ENCODE measurements around the gene JAML. TPM values are rescaled to one million over a fixed set of nuclear protein-coding genes. Genes with fewer than 3 reads are reported as not detected.

Gene JAML
- total RNA-seq, 1 donor from 2014 or later = 17.2 TPM

DNA sequence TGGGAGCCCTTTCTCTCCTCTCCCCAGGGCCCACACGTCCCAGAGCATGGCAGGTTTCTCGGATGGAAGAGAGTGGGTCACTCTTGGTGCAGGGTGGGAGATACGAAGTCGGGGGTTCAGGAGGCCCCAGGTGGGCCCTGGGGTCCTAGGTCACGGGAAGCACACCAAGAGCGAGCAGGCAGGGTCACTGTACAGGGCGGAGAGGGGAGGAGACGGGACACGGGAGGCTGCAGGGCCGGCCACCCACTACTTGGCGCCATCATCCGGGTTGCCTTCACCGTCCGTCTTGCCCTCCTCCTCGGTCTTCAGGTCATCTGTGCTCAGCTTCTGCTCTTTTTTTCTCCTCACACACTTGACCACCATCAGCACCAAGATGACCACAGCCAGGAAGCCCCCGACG is 58.2 kb downstream of the JAML start:
- TF ChIP-seq, protein P1, sequence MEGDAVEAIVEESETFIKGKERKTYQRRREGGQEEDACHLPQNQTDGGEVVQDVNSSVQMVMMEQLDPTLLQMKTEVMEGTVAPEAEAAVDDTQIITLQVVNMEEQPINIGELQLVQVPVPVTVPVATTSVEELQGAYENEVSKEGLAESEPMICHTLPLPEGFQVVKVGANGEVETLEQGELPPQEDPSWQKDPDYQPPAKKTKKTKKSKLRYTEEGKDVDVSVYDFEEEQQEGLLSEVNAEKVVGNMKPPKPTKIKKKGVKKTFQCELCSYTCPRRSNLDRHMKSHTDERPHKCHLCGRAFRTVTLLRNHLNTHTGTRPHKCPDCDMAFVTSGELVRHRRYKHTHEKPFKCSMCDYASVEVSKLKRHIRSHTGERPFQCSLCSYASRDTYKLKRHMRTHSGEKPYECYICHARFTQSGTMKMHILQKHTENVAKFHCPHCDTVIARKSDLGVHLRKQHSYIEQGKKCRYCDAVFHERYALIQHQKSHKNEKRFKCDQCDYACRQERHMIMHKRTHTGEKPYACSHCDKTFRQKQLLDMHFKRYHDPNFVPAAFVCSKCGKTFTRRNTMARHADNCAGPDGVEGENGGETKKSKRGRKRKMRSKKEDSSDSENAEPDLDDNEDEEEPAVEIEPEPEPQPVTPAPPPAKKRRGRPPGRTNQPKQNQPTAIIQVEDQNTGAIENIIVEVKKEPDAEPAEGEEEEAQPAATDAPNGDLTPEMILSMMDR (IDR thresholded peaks at IDR 0.05) = no peak
- no peak for TF ChIP-seq POLR2A (IDR thresholded peaks at IDR 0.05)
- TF ChIP-seq POLR2AphosphoS5 (IDR thresholded peaks at IDR 0.05; ENCODE audit: insufficient read depth in 1 of 2, low read depth in 1 of 2) = no peak
- Histone ChIP-seq H3K4me1 (peaks cover 6% of the 10 kb centered on the region), H3K9me3 (no peaks in the 10 kb centered on the region), H3K27me3 (no peaks in the 10 kb centered on the region), H3K4me3 (no peak overlapping the region), H3K27ac (no peak overlapping the region), H3K36me3 (no peaks in the 10 kb centered on the region)
- DNase-seq (ENCODE audit: extremely low spot score in 2 of 2) = no peak
- intact Hi-C loops (cut with DNase I) = no loop called here

DNA sequence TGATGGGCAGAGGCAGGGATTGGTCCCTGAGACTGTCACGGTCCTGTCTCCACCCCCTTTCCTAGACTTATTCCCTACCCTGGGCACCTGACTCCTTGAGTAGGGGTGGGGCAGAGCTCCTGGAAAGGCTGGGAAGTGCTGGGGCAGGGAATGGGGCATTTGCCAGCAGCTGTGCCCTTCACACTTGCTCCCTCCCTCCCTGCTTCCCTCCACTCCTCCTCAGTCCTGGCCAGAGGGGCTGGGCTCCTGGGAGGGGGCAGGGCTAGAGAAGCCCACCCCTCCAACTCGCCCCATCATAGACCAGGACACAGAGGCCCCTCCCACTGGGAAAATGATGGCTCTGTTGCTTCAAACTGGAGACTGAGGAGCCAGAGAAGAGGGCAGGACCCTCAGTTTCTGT is 59.9 kb downstream of the JAML start:
- Histone ChIP-seq H3K36me3 (no peaks in the 10 kb centered on the region), H3K9me3 (no peaks in the 10 kb centered on the region), H3K27me3 (no peaks in the 10 kb centered on the region), H3K4me3 (no peak overlapping the region), H3K27ac (no peak overlapping the region), H3K4me1 (no peaks in the 10 kb centered on the region)
- TF ChIP-seq POLR2AphosphoS5 (IDR thresholded peaks at IDR 0.05; ENCODE audit: insufficient read depth in 1 of 2, low read depth in 1 of 2) (no peak), POLR2A (IDR thresholded peaks at IDR 0.05) (no peak)
- TF ChIP-seq, protein P1 (IDR thresholded peaks at IDR 0.05) = no peak
- intact Hi-C loops (cut with DNase I) = no loop called here
- DNase-seq (ENCODE audit: extremely low spot score in 2 of 2) = no peak

DNA sequence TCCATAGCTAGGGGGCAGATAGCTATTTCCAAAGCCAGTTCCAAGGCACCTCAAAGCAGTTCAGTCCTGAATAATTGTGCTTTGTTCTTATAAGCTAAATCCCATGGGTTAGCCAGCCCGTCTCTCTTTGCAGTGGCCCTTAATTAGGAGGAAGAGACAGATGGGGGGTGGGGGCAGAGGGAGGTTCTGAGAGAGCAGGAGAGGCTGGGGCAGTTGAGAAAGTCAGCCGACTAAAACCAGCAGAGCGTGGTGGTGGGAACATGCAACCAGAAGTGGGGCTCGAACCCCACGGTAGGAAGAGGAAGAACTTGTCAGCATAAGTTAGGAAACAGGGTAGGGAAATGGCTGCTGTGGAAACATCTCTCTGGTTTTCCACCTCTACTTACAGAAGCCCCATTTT is 61.3 kb downstream of the JAML start:
- intact Hi-C loops (cut with DNase I) = no loop called here
- DNase-seq (ENCODE audit: extremely low spot score in 2 of 2) = no peak
- TF ChIP-seq POLR2AphosphoS5 (IDR thresholded peaks at IDR 0.05; ENCODE audit: insufficient read depth in 1 of 2, low read depth in 1 of 2) (no peak), POLR2A (IDR thresholded peaks at IDR 0.05) (no peak)
- TF ChIP-seq, protein P1 (IDR thresholded peaks at IDR 0.05) = no peak
- H3K9me3 ChIP-seq = no peaks in the 10 kb centered on the region
- no peaks in the 10 kb centered on the region for H3K36me3 ChIP-seq
- no peaks in the 10 kb centered on the region for H3K27me3 ChIP-seq
- H3K4me3 ChIP-seq = no peak overlapping the region
- H3K27ac ChIP-seq = no peak overlapping the region
- H3K4me1 ChIP-seq = no peaks in the 10 kb centered on the region

DNA sequence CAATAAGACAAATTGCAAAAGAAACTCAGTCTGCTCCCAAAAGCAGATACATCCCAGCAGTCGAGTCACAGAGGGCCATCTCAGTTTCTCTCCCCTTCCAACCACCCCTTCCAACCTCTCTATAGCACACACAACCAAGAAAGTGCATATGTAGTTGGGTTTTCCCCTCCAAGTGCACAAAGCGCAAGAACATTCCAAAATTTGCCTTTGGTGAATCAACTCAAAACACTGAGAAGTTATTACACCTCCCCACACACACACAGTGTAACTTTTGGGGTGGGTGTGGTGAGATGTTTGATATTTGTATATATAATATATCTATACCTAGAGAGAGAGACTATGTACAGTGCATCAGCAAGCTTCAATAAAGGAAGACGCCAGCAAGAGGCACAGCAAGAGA is 62.0 kb downstream of the JAML start:
- H3K27ac ChIP-seq = no peak overlapping the region
- intact Hi-C loops (cut with DNase I) = no loop called here
- H3K4me3 ChIP-seq = no peak overlapping the region
- no peak for DNase-seq (ENCODE audit: extremely low spot score in 2 of 2)
- TF ChIP-seq POLR2AphosphoS5 (IDR thresholded peaks at IDR 0.05; ENCODE audit: insufficient read depth in 1 of 2, low read depth in 1 of 2) = no peak
- no peak for TF ChIP-seq POLR2A (IDR thresholded peaks at IDR 0.05)
- TF ChIP-seq, protein P1 (IDR thresholded peaks at IDR 0.05) = no peak
- H3K36me3 ChIP-seq = no peaks in the 10 kb centered on the region
- H3K4me1 ChIP-seq = no peaks in the 10 kb centered on the region
- H3K27me3 ChIP-seq = no peaks in the 10 kb centered on the region
- H3K9me3 ChIP-seq = no peaks in the 10 kb centered on the region

DNA sequence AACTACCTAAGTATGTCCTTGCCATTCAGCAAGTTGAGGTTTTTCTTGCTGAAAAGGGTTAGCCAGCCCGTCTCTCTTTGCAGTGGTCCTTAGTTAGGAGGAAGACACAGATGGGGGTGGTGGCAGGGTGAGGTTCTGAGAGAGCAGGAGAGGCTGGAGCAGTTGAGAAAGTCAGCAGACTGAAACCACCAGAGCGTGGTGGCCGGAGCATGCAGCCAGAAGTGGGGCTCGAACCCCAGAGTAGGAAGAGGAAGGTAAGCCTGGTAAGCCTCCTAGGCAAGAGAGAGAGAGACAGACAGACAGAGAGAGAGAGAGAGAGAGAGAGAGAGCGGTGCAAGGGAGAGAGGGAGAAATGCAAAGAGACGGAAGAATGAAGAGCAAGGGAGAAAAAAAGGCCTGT is 63.0 kb downstream of the JAML start:
- Histone ChIP-seq H3K9me3 (no peaks in the 10 kb centered on the region), H3K4me3 (no peak overlapping the region), H3K36me3 (no peaks in the 10 kb centered on the region), H3K27me3 (no peaks in the 10 kb centered on the region), H3K4me1 (no peaks in the 10 kb centered on the region), H3K27ac (no peak overlapping the region)
- DNase-seq (ENCODE audit: extremely low spot score in 2 of 2) = no peak
- intact Hi-C loops (cut with DNase I) = no loop called here
- TF ChIP-seq POLR2AphosphoS5 (IDR thresholded peaks at IDR 0.05; ENCODE audit: insufficient read depth in 1 of 2, low read depth in 1 of 2) (no peak), POLR2A (IDR thresholded peaks at IDR 0.05) (no peak)
- TF ChIP-seq, protein P1 (IDR thresholded peaks at IDR 0.05) = no peak

All from vagina (tissue), 2 donors.